ENCODE results near the gene VWA8.

GRCh38 chr13:41691274-41691673, 269.6 kb downstream of the VWA8 start:
- TF ChIP-seq POLR2A (IDR thresholded peaks at IDR 0.05), result no peak
- no peak for TF ChIP-seq CTCF (IDR thresholded peaks at IDR 0.05)

All from thyroid gland (tissue), 4 donors.